Stimulated activated CD8-positive, alpha-beta memory T cell treated with anti-CD3 and anti-CD28 coated beads, Interleukin-15, amount 100 ng/mL, for 48 hours (primary cell): Measurements from ENCODE around the gene MT2A.
"Not testable (repeated sequence)": the region's sequence is repeated elsewhere in the genome, so short reads cannot be mapped to it uniquely, and the experiment has no call there.

Experiments
- DNase-seq, 2 donors: peaks; one replicate each; pipeline ENCODE4 v3.0.0-alpha.2; 2020; ENCODE audit warnings: low read depth in 2 of 2

Gene MT2A

DNA sequence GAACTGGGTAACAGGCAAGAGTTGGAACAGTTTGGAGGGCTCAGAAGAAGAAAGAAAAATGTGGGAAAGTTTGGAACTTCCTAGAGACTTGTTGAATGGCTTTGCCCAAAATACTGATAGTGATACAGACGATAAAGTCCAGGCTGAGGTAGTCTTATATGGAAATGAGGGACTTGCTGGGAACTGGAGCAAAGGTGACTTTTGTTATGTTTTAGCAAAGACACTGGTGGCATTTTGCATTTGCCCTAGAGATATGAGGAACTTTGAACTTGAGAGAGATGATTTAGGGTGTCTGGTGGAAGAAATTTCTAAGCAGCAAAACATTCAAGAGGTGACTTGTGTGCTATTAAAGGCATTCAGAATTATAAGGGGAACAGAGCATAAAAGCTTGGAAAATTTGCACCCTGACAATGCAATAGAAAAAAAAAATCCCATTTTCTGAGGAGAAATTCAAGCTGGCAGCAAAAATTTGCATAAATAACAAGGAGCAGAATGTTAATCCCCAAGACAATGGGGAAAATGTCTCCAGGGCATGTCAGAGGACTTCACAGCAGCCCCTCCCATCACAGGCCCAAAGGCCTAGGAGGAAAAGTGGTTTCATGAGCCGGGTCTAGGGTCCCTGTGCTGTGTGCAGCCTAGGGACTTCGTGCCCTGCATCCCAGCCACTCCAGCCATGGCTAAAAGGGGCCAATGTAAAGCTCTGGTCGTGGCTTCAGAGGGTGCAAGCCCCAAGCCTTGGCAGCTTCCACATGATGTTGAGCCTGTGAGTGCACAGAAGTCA lies 13.5 kb downstream of the MT2A start:
- DNase-seq, result not testable (repeated sequence)

DNA sequence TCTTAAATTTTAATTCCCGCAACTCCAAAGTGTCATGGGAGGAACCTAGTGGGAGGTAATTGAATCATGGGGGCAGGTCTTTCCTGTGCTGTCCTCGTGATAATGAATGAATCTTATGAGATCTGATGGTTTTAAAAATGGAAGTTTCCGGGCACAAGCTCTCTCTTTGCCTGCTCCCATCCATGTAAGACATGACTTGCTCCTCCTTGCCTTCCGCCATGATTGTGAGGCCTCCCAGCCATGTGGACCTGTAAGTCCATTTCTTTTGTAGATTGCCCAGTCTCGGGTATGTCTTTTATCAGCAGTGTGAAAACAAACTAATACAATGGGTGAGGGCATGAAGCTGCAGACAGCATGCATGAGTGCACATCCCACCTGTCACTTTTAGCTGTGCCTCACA lies 14.8 kb downstream of the MT2A start:
- not testable (repeated sequence) for DNase-seq

DNA sequence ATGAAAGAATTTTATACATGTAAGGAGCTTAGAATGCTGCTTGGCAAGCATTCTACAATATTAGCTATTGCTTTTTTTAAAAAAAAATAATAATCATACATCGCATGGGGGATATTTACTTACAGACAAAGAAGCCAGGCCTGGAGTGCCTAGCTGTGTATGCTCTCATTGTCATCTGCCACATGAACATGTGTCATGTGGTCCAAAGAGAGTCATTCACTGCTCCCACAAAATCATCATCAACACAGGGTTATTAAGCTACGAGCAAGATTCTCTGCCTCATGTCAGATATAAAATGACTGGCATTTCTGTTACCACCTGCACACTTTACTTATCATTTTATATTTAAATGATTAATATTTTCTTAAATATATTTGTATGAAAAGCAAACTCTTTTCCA lies 15.3 kb downstream of the MT2A start:
- DNase-seq, result no peak

DNA sequence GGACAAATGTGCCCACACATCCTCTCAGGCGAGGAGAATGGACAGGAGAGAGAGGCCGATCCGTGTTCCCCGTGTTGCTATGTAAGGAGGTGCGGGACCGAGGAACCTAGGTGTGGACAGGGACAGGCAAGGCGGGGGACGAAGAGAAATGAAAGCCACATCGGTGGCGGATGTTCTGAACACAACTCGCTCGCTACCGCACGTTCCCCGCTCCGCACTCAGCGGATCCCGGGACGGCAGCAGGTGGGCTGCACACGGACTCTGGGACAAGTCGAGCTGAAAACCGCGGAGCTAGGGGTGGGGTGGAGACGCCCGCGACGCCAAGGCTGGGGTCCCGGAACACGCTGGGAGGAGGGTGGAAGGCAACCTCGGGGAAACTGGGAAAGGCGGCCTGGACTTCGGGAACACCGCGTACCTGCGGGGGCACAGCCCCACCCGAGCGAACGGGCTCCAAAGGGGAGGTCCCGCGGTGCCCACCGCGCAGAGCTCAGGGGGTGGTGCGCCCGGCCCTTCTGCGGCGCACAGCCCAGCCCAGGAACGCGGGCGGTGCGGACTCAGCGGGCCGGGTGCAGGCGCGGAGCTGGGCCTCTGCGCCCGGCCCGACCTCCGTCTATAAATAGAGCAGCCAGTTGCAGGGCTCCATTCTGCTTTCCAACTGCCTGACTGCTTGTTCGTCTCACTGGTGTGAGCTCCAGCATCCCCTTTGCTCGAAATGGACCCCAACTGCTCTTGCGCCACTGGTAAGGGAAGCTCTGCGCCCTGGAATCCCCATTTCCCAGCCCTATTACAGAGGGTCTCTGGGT lies 17.0 kb downstream of the MT2A start, which contains the start of gene MT1E:
Gene MT1E, plus strand, starts transcription at position 642 of the 803 bp plus-strand sequence. Its CDS starts 71 bp downstream, at position 713.
- DNase-seq, result peak; percentile 76 to 78

DNA sequence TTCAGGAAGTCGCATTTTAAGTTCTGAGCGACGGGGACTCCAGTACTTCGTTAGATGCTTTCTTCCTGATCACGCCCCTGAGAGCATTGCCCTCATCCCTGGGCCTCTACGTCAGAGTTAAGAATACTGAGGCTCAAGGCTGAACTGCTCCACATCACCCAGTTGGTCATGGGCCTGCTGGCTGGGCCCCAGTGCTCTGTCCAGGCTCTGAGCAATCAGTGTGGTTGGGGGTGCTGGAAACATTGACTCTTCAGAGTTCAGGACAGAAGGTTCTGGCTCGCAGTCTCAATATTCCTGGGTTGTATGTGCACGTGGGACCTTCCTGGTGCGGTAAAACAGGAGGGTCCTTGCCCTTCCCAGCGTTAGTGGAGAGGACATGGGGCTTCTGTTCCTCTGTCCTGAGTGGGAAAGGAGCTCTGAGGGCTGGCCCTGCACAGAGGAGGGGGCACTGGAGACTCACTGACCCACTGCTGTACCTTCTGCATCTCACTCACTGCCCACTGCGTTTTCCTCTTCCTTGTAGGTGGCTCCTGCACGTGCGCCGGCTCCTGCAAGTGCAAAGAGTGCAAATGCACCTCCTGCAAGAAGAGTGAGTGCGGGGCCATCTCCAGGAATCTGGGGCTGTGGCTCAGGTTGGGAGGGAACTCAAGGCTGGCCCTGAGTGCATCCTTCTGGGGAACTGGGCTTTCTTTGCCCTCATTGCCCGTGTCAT lies 17.7 kb downstream of the MT2A start:
- DNase-seq, result no peak

DNA sequence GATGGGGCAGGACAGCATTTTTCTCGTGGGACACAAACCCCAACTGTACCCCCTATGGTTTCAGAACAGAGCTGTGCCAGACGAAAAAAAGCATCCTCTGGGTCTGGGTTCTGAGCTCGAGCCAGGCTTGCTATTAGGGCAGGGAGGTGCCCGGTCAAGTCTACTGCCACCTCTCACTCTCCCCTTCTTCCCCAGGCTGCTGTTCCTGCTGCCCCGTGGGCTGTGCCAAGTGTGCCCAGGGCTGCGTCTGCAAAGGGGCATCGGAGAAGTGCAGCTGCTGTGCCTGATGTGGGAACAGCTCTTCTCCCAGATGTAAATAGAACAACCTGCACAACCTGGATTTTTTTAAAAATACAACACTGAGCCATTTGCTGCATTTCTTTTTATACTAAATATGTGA lies 18.3 kb downstream of the MT2A start:
- DNase-seq, result no peak

DNA sequence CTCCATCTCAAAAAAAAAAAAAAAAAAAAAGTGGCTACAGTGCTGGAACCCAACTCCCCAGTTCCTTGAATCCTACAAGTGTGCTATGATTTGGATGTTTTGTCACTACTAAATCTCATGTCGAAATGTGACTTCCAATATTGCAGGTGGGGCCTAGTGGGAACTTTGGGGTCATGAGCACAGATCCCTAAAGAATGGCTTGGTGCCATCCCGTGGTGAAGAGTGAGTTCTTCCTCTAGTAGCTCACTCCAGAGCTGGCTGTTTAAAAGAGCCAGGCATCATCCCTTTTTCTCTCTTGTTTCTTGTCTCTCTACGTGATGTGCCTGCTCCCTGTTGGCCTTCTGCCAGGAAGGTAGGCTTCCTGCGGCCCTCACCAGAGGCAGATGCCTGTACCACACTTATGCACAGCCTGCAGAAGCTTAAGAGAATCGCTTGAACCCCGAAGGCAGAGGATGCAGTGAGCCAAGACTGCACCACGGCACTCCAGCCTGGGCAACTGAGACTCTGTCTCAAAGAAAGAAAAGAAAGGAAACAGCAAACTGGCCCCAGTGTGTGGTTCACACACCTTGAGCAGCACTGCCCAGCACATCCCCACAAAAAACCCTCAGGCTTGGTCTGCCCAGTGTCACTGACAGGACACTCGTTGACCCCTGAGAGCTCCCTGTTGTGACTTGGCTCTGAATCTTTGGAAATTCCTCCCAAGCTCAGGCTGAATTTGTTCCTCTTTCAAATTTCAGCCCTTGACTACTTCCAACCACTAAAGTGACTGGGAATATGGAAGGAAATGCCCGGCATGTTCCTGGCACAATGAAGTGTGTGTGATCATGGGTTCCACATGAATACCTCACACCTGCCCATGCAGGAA lies 20.3 kb downstream of the MT2A start:
- DNase-seq, result no peak

DNA sequence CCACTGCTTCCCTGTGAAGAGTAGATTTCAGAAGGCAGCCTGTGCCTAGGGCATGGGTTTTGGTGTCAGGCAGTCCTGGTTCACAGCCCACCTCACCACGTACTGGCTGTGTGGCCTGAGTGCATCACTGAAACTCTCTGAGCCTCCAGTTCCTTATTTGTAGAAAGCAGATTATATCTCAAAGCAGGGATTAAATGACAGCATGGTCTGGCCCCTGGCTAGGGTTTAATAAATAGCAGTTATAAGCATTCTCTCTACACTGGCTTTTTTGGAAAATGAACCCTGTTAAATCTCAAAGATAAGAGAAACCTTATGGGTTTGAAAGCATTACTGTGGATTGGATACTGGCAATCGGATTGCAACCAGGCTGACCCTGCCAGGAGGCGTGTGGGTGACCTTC lies 21.1 kb downstream of the MT2A start:
- DNase-seq, result no peak

DNA sequence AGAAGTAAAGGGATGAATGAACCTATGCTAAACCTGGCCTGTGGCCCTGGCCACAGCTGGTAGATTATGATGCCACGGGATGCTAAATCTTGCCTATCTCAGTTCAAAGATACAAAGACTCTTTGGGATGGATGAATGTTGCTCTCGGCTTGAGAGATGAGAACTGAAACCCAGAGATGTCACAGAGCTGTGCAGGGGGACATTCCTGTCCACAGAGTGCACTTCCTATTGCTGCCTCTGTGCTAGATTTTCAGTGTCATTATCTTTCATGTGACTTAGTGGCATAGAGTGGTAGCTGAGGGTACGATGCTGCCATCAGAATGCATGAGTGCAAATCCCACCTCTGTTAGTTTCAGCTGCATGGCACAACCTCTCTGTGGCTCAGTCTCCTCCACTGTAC lies 21.8 kb downstream of the MT2A start:
- no peak for DNase-seq

DNA sequence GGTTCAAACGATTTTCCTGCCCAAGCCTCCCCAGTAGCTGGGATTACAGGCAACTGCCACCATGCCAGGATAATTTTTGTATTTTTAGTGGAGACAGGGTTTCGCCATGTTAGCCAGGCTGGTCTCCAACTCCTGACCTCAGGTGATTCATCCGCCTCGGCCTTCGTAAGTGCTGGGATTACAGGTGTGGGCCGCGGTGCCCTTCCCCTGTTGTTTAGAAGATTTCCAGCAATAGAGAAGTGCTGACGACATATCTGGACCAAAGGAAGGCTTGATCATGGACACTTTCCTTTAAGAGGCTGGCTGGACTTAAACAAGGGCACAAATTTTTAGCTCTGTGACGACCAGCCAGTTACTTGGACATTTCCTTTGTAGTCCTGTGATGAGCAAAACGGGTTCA lies 22.8 kb downstream of the MT2A start:
- DNase-seq, result no peak

DNA sequence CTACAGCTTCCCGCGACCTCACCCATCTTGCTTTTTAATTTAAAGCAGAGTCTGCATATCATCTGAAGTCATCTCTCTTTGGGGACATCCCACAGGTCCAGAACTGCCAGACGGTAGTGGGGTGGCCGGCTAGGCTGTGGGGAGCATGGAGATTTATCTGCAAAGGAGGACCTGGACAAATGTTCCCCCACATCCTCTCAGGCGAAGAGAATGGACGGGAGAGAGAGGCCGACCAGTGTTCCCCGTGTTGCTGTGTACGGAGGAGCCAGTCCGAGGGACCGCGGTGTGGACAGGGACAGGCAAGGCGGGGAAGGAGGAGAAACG lies 23.4 kb downstream of the MT2A start:
- DNase-seq, result no peak

DNA sequence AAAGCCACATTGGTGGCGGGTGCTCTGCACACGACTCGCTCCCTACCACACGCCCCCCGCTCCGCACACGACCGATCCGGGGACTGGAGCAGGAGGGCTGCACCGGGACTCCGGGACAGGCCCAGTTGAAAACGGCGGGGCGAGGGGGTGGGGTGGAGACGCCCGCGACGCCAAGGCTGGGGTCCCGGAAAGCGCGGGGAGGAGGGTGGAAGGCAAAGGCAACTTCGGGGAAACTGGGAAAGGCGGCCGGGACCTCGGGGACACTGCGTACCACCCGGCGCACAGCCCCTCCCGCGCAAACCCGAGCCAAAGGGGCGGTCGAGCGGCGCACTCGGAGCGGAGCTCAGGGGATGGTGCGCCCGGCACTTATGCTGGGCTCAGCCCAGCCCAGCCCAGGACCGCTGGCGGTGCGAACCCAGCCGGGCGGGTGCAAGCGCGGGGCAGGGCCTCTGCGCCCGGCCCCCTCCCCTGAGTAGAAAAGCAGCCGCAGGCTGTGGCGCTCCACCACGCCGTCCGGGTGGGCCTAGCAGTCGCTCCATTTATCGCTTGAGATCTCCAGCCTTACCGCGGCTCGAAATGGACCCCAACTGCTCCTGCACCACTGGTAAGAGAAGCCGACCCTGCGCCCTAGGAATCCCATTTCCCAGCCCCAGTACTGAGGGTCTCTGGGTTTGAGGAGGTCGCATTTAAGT lies 23.9 kb downstream of the MT2A start, which contains the start of gene MT1M:
Gene MT1M, plus strand, starts transcription at position 504 of the 692 bp plus-strand sequence. Its CDS starts 73 bp downstream, at position 577.
- DNase-seq, result no peak

DNA sequence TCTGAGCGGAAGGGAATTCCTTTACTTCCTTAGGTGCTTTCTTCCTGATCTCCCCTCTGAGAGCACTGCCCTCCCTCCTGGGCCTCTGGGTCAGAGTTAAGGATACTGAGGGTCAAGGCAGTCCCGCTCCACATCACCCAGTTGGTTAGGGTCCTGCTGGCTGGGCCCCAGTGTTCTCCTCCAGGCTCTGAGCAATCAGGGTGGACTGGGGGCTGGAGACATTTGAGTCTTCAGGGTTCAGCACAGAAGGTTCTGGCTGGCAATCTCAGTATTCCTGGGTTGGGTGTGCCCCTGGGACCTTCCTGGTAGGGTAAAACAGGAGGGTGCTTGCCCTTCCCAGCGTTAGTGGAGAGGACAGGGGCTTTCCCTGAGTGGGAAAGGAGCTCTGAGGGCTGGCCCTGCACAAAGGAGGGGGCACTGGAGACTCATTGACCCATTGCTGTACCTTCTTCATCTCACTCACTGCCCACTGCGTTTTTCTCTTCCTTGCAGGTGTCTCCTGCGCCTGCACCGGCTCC lies 24.5 kb downstream of the MT2A start:
- DNase-seq, result no peak

DNA sequence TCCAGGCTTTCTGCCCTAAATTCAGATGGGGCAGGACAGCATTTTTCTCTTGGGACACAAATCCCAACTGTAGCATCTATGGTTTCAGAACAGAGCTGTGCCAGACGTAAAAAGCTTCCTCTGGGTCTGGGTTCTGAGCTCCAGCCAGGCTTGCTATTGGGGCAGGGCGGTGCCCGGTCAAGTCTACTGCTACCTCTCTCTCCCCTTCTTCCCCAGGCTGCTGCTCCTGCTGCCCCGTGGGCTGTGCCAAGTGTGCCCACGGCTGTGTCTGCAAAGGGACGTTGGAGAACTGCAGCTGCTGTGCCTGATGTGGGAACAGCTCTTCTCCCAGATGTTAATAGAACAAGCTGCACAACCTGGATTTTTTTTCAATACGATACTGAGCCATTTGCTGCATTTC lies 25.2 kb downstream of the MT2A start:
- DNase-seq, result no peak

DNA sequence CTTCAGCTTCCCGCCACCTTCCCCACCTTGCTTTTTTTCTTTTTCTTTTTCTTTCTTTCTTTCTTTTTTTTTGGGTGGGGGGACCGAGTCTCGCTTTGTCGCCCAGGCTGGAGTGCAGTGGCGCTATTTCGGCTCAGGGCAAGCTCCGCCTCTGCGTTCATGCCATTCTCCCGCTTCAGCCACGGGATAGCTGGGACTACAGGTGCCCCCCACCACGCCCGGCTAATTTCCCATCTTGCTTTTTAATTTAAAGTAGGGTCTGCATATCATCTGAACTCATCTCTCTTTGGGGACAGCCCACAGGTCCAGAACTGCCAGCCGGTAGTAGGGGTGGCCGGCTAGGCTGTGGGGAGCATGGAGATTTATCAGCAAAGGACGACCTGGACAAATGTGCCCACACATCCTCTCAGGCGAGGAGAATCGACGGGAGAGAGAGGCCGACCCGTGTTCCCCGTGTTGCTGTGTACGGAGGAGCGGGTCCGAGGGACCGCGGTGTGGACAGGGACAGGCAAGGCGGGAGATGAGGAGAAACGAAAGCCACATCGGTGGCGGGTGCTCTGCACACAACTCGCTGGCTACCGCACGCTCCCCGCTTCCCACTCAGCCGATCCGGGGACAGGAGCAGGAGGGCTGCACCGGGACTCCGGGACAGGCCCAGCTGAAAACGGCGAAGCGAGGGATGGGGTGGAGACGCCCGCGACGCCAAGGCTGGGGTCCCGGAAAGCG lies 26.5 kb downstream of the MT2A start:
- no peak for DNase-seq

DNA sequence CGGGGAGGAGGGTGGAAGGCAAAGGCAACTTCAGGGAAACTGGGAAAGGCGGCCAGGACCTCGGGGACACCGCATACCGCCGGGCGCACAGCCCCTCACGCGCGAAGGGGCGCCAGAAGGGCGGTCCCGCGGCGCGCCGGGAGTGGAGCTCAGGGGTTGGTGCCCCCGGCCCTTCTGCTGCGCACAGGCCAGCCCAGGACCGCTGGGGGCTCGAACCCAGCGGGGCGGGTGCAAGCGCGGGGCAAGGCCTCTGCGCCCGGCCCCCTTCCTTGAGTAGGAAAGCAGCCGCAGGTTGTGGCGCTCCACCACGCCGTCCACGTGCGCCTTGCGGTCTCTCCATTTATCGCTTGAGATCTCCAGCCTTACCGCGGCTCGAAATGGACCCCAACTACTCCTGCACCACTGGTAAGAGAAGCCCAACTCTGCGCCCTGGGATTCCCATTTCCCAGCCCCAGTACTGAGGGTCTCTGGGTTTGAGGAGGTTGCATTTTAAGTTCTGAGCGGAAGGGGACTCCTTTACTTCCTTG lies 27.1 kb downstream of the MT2A start:
- DNase-seq, result no peak

DNA sequence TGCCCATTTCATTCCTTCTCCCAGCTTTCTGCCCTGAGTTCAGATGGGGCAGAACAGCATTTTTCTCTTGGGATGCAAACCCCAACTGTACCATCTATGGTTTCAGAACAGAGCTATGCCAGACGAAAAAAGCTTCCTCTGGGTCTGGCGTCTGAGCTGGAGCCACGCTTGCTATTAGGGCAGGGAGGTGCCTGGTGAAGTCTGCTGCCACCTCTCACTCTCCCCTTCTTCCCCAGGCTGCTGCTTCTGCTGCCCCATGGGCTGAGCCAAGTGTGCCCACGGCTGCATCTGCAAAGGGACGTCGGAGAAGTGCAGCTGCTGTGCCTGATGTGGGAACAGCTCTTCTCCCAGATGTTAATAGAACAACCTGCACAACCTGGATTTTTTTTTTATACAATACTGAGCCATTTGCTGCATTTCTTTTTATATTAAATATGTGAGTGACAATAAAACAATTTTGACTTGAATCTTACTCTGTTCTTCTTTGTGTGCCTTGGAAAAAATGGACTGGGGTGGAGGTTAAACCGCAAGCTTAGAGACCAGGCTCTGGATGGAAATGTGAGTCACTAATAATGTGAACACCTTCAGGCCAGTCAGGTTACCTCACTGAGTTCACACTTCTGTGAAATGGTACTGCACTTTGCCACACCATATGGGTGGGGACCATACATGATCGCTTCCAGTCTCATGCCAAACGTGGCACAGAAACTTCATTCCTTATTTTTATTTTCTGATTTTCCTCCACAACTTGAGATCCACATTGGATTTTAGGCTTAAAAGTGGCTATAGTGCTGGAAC lies 28.4 kb downstream of the MT2A start:
- no peak for DNase-seq

DNA sequence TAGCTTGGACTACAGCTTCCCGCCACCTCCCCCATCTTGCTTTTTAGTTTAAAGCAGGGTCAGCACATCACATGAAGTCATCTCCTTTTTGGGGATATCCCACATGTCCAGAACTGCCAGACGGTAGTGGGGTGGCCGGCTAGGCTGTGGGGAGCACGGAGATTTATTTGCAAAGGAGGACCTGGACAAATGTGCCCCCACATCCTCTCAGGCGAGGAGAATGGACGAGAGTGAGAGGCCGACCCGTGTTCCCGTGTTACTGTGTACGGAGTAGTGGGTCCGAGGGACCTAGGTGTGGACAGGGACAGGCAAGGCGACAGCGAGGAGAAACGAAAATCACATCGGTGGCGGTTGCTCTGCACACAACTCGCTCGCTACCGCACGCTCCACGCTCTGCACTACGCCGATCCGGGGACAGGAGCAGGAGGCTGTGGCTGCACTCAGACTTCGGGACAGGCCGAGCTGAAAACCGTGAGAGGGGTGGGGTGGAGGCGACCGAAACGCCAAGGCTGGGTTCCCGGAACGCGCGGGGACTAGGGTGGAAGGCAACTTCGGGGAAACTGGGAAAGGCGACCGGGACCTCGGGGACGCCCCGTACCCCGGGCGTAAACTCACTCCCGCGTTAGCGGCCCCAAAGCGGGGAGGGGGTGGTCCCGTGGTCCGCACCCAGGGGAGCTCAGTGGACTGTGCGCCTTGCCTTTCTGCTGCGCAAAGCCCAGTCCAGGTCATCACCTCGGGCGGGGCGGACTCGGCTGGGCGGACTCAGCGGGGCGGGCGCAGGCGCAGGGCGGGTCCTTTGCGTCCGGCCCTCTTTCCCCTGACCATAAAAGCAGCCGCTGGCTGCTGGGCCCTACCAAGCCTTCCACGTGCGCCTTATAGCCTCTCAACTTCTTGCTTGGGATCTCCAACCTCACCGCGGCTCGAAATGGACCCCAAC lies 29.7 kb downstream of the MT2A start, which contains the start of gene MT1A:
Gene MT1A, plus strand, starts transcription at position 853 of the 937 bp plus-strand sequence. Its CDS starts 73 bp downstream, at position 926.
- no peak for DNase-seq
